GM06990 (cell line): ENCODE results near the gene TSPO.

Source experiments
- DNase-seq: peaks from one replicate; pipeline ENCODE4 v3.0.0-alpha.2; 2011; ENCODE audit not compliant: insufficient read length; ENCODE audit errors: extremely low read depth
- H3K27me3 ChIP-seq: replicated peaks from 2 replicates; pipeline ENCODE4 v1.6.0; 2011; ENCODE audit warnings: low read length; ENCODE audit not compliant: control insufficient read depth, insufficient read depth
- H3K36me3 ChIP-seq: 2 replicates; pipeline ENCODE4 v1.5.1; 2011; ENCODE audit warnings: low read length; ENCODE audit not compliant: control insufficient read depth, insufficient read depth
- H3K4me3 ChIP-seq: replicated peaks from 2 replicates; pipeline ENCODE4 v1.5.1; 2011; ENCODE audit warnings: low read depth, mild to moderate bottlenecking, control low read depth, low read length
- CTCF ChIP-seq: IDR thresholded peaks from 2 replicates; pipeline ENCODE4 v1.5.1; 2011; ENCODE audit warnings: low read length, control low read depth, mild to moderate bottlenecking, inconsistent platforms; ENCODE audit not compliant: insufficient read depth, poor library complexity, severe bottlenecking

Gene TSPO

GRCh38 chr22:43201486-43202219, 50.3 kb downstream of the TSPO start:
- Histone ChIP-seq H3K4me3 (no peak overlapping the region), H3K27me3 (no peaks in the 10 kb centered on the region), H3K36me3 (no peaks in the 10 kb centered on the region)
- no peak for DNase-seq
- no peak for TF ChIP-seq CTCF

DNA sequence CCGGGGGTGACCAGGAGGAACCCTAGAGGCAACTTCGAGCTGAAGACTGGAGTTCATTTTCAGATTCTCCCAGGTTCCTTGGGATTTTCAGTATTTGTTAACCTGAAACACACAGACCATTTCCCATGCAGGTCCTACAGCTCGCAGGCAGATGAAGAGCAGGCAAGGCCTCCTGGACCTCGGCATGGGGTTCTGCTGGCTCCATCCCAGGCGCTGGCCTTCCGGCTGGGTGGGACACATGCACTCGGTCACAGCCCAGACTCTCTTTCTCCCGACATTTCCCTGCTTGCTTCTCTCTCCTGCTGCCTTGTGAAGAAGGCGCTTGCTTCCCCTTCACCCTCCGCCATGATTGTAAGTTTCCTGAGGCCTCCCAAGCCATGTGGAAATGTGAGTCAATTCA, 51.0 kb downstream of the TSPO start:
- DNase-seq: no peak
- H3K36me3 ChIP-seq: no peaks in the 10 kb centered on the region
- H3K27me3 ChIP-seq: no peaks in the 10 kb centered on the region; the same call in 1 of the 2 replicates
- H3K4me3 ChIP-seq: no peak overlapping the region
- no peak for TF ChIP-seq CTCF

- no peak for DNase-seq
- H3K27me3 ChIP-seq: no peaks in the 10 kb centered on the region; the same call in 1 of the 2 replicates
- H3K36me3 ChIP-seq: no peaks in the 10 kb centered on the region
- no peak overlapping the region for H3K4me3 ChIP-seq
- TF ChIP-seq CTCF: no peak
Observed at GRCh38 chr22:43202756-43203410, 51.5 kb downstream of the TSPO start.

DNA sequence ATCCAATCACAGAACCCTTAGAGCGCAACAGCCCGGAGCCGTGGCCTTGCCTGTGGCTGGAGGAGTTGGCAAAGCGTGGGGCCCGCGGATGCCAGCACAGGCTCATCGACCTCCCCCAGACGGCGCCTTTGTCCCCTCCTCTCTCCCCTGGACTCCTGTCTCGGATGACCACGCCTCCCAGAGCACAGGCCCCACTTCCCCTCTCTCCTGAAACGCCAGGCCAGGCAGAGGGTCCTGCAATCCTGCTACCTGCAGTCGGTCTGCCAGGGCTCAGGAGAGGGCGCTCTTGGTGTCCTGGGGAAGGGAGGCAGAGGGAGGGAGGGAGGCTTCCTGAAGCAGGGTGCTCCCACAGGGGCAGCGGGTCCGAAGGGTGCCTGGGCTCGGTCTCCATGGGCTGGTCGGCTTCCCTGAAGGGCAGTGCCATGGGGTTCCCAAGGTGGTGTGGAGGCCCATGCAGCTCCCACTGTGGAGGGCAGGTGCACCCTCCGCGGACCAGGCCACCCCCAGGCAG, 52.2 kb downstream of the TSPO start:
- Histone ChIP-seq H3K4me3 (no peak overlapping the region), H3K27me3 (no peaks in the 10 kb centered on the region; the same call in 1 of the 2 replicates), H3K36me3 (no peaks in the 10 kb centered on the region)
- DNase-seq: no peak
- peak; percentile 6 for TF ChIP-seq CTCF

DNA sequence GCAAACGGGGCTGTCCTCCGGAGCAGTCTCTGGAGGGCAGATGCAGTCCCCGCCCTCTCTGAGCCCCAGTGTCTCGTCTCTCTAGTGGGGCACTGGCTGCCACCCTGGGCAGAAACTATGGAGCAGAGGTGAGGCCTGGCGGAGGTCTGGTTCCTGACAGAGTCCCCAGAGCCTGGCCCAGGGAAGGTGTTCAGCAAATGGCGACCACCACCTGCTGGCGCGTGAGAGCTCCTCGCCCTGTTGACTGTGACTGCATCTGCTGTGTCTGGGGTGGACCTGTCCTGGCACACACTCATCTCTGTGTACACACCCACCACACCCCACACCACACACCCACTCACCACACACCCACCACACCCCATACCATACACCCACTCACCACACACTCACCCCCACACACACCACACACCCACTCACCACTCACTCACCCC, 53.9 kb downstream of the TSPO start:
- H3K36me3 ChIP-seq: no peaks in the 10 kb centered on the region
- TF ChIP-seq CTCF: no peak
- H3K4me3 ChIP-seq: no peak overlapping the region
- no peaks in the 10 kb centered on the region; the same call in 1 of the 2 replicates for H3K27me3 ChIP-seq
- no peak for DNase-seq
